Hepatocyte (in vitro differentiated cells): ENCODE results near the gene TMPRSS2. TPM values are rescaled to one million over a fixed set of nuclear protein-coding genes. Genes with fewer than 3 reads are reported as not detected.
A peak's percentile ranks its signal among the peaks of the same experiment; 100 is the strongest.
"Not testable (repeated sequence)": the region's sequence is repeated elsewhere in the genome, so short reads cannot be mapped to it uniquely, and the experiment has no call there.

Experiments used
- DNase-seq: peaks from one replicate; pipeline ENCODE4 v3.0.0-alpha.2; 2016; ENCODE audit warnings: low spot score
- H2AFZ ChIP-seq: fragments of 200-600 bp; sonication (generic); 2 replicates; pipeline ENCODE4 v1.6.0; 2016; ENCODE audit warnings: antibody characterized with exemption, mild to moderate bottlenecking
- H3K27ac ChIP-seq: fragments of 200-600 bp; sonication (generic); 2 replicates; pipeline ENCODE4 v1.5.1; 2016; ENCODE audit warnings: mild to moderate bottlenecking
- H3K27me3 ChIP-seq: fragments of 200-600 bp; sonication (generic); 2 replicates; pipeline ENCODE4 v1.6.1; 2016
- H3K36me3 ChIP-seq: fragments of 200-600 bp; sonication (generic); replicated peaks from 2 replicates; pipeline ENCODE4 v1.5.1; 2016; ENCODE audit warnings: low read depth; ENCODE audit not compliant: insufficient read depth
- H3K4me1 ChIP-seq: fragments of 200-600 bp; sonication (generic); 2 replicates; pipeline ENCODE4 v1.5.1; 2016; ENCODE audit warnings: mild to moderate bottlenecking, moderate library complexity; ENCODE audit not compliant: insufficient read depth
- H3K4me2 ChIP-seq: fragments of 200-600 bp; sonication (generic); 2 replicates; pipeline ENCODE4 v1.6.0; 2016
- H3K4me3 ChIP-seq: fragments of 200-600 bp; sonication (generic); 2 replicates; pipeline ENCODE4 v1.5.1; 2016; ENCODE audit warnings: mild to moderate bottlenecking
- H3K79me2 ChIP-seq: fragments of 200-600 bp; sonication (generic); 2 replicates; pipeline ENCODE4 v1.6.0; 2017; ENCODE audit warnings: mild to moderate bottlenecking
- H3K9me2 ChIP-seq: fragments of 200-600 bp; sonication (generic); replicated peaks from 2 replicates; pipeline ENCODE4 v1.6.0; 2017; ENCODE audit warnings: mild to moderate bottlenecking; ENCODE audit not compliant: insufficient read depth
- H3K9me3 ChIP-seq: fragments of 200-600 bp; sonication (generic); 2 replicates; pipeline ENCODE4 v1.5.1; 2016; ENCODE audit warnings: low read depth, mild to moderate bottlenecking
- H4K20me1 ChIP-seq: fragments of 200-600 bp; sonication (generic); 2 replicates; pipeline ENCODE4 v1.6.0; 2016; ENCODE audit warnings: mild to moderate bottlenecking; ENCODE audit not compliant: insufficient read depth, poor library complexity, severe bottlenecking
- EZH2 ChIP-seq: fragments of 200-600 bp; sonication (generic); IDR thresholded peaks from 2 replicates; pipeline ENCODE4 v1.6.1; 2016; ENCODE audit warnings: antibody characterized with exemption, mild to moderate bottlenecking, borderline replicate concordance
- EZH2phosphoT487 ChIP-seq: fragments of 200-600 bp; sonication (generic); IDR thresholded peaks from one replicate; pipeline ENCODE4 v1.6.1; 2018; ENCODE audit warnings: antibody characterized with exemption, mild to moderate bottlenecking, low read depth, moderate library complexity; ENCODE audit not compliant: unreplicated experiment, severe bottlenecking
- WGBS: methylation state at CpG from one replicate; pipeline ENCODE4 v1.1.6; 2016; ENCODE audit warnings: low lambda C conversion rate; ENCODE audit errors: missing lambda C conversion rate; 5-methylcytosine and 5-hydroxymethylcytosine counted together
- polyA plus RNA-seq: library from polyadenylated mRNA; unstranded; fragments of >200 nt; fragmentation: Nextera tagmentation; extraction: Ambion mirVana; gene quantifications from 2 replicates; pipeline ENCODE4 v1.2.1, GENCODE V29; 2016
- total RNA-seq: library from RNA; depleted of rRNA; stranded (reverse); fragments of >200 nt; gene quantifications from 2 replicates; pipeline ENCODE4 v1.2.3, GENCODE V29; 2014
- TF ChIP-seq, protein P1 (sequence below): fragments of 200-600 bp; sonication (generic); IDR thresholded peaks from 2 replicates; pipeline ENCODE4 v1.5.1; 2016; ENCODE audit warnings: antibody characterized with exemption, mild to moderate bottlenecking; ENCODE audit not compliant: poor library complexity

TMPRSS2 gene
- total and polyA plus RNA-seq, 2 experiments from 2014 or later, result 65.9 to 121 TPM

GRCh38 chr21:41425954-41426675, 81.8 kb downstream of the TMPRSS2 start, which contains the start of gene MX1:
TSS of gene MX1 (plus strand) at chr21:41426239. CDS start at chr21:41432071, 5,832 bp downstream.
- peak; percentile 81 for DNase-seq
- no peaks in the 10 kb centered on the region for H3K27me3 ChIP-seq
- WGBS, result 24% methylated on average over 57 of the region's 65 CpGs
- no peaks in the 10 kb centered on the region for H4K20me1 ChIP-seq
- no peaks in the 10 kb centered on the region for H3K9me3 ChIP-seq
- H3K4me3 ChIP-seq, result peak within 1 kb of the TSS; percentile 6
- H3K36me3 ChIP-seq, result no peaks in the 10 kb centered on the region
- H3K27ac ChIP-seq, result no peak within 1 kb of the TSS
- peak within 1 kb of the TSS; percentile 94 for H3K4me2 ChIP-seq
- H2AFZ ChIP-seq, result peak within 1 kb of the TSS; percentile 67
- no peaks in the 10 kb centered on the region for H3K79me2 ChIP-seq
- peaks cover 9% of the 10 kb centered on the region for H3K4me1 ChIP-seq
- TF ChIP-seq EZH2phosphoT487, result no peak
- TF ChIP-seq, protein P1, sequence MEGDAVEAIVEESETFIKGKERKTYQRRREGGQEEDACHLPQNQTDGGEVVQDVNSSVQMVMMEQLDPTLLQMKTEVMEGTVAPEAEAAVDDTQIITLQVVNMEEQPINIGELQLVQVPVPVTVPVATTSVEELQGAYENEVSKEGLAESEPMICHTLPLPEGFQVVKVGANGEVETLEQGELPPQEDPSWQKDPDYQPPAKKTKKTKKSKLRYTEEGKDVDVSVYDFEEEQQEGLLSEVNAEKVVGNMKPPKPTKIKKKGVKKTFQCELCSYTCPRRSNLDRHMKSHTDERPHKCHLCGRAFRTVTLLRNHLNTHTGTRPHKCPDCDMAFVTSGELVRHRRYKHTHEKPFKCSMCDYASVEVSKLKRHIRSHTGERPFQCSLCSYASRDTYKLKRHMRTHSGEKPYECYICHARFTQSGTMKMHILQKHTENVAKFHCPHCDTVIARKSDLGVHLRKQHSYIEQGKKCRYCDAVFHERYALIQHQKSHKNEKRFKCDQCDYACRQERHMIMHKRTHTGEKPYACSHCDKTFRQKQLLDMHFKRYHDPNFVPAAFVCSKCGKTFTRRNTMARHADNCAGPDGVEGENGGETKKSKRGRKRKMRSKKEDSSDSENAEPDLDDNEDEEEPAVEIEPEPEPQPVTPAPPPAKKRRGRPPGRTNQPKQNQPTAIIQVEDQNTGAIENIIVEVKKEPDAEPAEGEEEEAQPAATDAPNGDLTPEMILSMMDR, result no peak
- no peak for TF ChIP-seq EZH2
- no peaks in the 10 kb centered on the region for H3K9me2 ChIP-seq

DNA sequence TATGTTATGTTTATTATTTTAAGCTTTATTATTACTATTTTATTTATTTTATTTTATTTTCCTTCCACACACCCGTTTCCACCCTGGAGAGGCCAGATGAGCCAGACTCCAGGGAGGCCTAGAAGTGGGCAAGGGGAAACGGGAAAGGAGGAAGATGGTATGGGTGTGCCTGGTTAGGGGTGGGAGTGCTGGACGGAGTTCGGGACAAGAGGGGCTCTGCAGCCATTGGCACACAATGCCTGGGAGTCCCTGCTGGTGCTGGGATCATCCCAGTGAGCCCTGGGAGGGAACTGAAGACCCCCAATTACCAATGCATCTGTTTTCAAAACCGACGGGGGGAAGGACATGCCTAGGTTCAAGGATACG, 82.4 kb downstream of the TMPRSS2 start:
- TF ChIP-seq, protein P1, result no peak
- TF ChIP-seq EZH2phosphoT487 (no peak), EZH2 (no peak)
- H3K27me3 ChIP-seq, result no peaks in the 10 kb centered on the region
- peak overlapping the region; percentile 94 for H3K4me2 ChIP-seq
- H3K4me1 ChIP-seq, result peaks cover 14% of the 10 kb centered on the region
- H3K27ac ChIP-seq, result no peak overlapping the region
- no peak for DNase-seq
- no peaks in the 10 kb centered on the region for H3K9me3 ChIP-seq
- no peaks in the 10 kb centered on the region for H3K36me3 ChIP-seq
- no peaks in the 10 kb centered on the region for H3K9me2 ChIP-seq
- peak overlapping the region; percentile 6 for H3K4me3 ChIP-seq
- H4K20me1 ChIP-seq, result no peaks in the 10 kb centered on the region
- H2AFZ ChIP-seq, result peak overlapping the region; percentile 67
- WGBS, result 84% methylated on average over 7 of the region's 7 CpGs
- no peaks in the 10 kb centered on the region for H3K79me2 ChIP-seq

DNA sequence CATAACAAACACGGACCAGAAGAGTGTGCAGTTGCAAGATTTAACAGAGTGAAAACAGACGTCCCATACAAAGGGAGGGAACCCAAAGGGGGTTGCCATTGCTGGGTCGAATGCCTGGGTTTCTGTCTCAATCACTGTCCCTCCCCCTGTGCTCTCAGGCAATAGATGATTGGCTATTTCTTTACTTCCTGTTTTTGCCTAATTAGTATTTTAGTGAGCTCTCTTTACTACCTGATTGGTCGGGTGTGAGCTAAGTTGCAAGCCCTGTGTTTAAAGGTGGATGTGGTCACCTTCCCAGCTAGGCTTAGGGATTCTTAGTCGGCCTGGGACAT, 84.7 kb downstream of the TMPRSS2 start:
- H3K27me3 ChIP-seq, DNase-seq, H2AFZ ChIP-seq, H3K9me2 ChIP-seq, H3K27ac ChIP-seq, H3K36me3 ChIP-seq, H4K20me1 ChIP-seq, H3K9me3 ChIP-seq, H3K79me2 ChIP-seq, H3K4me3 ChIP-seq, H3K4me2 ChIP-seq: not testable (repeated sequence)
- H3K4me1 ChIP-seq, result peaks cover 14% of the 10 kb centered on the region
- 83% methylated on average over 5 of the region's 5 CpGs for WGBS

DNA sequence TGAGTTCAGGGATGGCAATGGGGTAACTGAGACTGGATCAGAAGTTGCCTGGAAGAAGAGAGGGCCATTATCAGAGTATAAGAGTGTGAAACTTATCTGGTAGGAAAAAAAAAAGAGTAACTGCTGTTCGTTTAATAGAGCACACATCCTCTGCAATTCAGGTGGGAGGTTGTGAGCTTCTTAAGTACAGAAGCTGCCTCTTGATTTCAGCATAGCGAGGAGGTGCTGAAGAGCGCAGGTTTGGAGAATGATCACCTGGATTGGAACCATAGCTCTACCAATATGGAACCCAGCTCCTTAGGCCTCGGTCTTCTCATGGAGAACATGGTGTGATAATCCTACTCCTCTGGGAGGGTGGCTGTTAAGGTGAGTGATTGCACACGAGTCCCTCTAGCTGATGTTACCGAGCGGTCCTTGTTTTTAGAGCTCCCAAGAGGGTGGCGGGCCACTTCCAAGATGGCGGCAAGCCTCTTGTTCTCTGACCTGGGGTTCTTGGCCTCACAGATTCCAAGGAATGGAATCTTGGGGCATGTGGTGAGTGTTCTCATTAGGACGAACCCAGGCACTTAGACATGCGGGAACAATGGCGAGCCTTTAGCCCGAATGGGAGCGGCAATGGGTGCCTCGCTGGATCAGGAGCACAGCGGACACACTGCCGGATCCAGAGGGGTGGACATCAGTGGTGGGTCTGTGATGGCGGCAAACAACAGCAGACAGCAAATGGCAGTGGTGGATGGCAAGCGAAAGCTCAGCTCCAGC, 85.2 kb downstream of the TMPRSS2 start:
- WGBS, result 96% methylated on average over 19 of the region's 19 CpGs
- TF ChIP-seq, protein P1, result no peak
- no peak for TF ChIP-seq EZH2
- no peak for TF ChIP-seq EZH2phosphoT487
- no peaks in the 10 kb centered on the region for H3K9me2 ChIP-seq

DNA sequence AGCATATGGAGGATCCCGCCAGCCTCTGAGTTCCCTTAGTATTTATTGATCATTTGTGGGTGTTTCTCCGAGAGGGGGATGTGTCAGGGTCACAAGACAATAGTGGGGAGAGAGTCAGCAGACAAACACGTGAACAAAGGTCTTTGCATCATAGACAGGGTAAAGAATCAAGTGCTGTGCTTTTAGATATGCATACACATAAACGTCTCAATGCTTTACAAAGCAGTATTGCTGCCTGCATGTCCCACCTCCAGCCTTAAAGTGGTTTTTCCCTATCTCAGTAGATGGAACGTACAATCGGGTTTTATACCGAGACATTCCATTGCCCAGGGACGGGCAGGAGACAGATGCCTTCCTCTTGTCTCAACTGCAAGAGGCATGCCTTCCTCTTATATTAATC, 87.0 kb downstream of the TMPRSS2 start:
- not testable (repeated sequence) for H3K9me3 ChIP-seq, H3K27me3 ChIP-seq, H3K79me2 ChIP-seq, H4K20me1 ChIP-seq, H3K36me3 ChIP-seq, H3K4me3 ChIP-seq, H3K9me2 ChIP-seq, DNase-seq
- H3K4me1 ChIP-seq, result peaks cover 14% of the 10 kb centered on the region
- H3K27ac ChIP-seq, result peak overlapping the region; percentile 99
- peak overlapping the region; percentile 90 for H2AFZ ChIP-seq
- peak overlapping the region; percentile 97 for H3K4me2 ChIP-seq
- 33% methylated on average over 7 of the region's 8 CpGs for WGBS

More for the DNA sequence above, 85.2 kb downstream of the TMPRSS2 start:
- H3K4me2 ChIP-seq, result no peak overlapping the region
- no peak overlapping the region for H3K4me3 ChIP-seq
- H3K79me2 ChIP-seq, result no peaks in the 10 kb centered on the region
- no peaks in the 10 kb centered on the region for H3K27me3 ChIP-seq
- no peak for DNase-seq
- H2AFZ ChIP-seq, result no peak overlapping the region
- peaks cover 14% of the 10 kb centered on the region for H3K4me1 ChIP-seq
- no peak overlapping the region for H3K27ac ChIP-seq
- H3K36me3 ChIP-seq, result no peaks in the 10 kb centered on the region
- no peaks in the 10 kb centered on the region for H3K9me3 ChIP-seq
- H4K20me1 ChIP-seq, result no peaks in the 10 kb centered on the region
